Retina (tissue), 1 donor: ENCODE measurements around the gene CSK.

ENCODE experiments used
- DNase-seq: peaks from one replicate; pipeline ENCODE4 v3.0.0-alpha.2; 2016

The CSK gene

DNA sequence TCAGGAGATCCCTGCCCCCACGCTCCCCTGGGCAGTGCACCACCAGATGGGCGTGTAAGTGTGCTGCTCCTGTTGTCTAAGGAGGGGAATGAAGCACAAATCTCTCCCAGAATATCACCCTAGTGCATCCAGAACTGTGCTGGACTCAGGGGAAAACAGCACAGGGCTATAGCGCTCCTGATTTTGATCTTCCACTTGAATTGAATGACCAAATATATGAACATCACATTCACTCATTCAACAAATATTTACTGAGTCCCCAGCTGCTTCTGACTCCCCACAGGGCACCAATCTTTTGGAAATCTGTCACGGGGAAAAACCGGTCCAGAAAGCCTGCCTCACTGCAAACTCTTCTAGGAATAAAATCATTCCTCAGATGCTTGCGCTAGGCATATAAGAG lies 47.0 kb downstream of the CSK start:
- DNase-seq, result no peak

- DNase-seq, result no peak
These were observed 47.6 kb downstream of the CSK start for GRCh38 chr15:74829486-74829885.

- no peak for DNase-seq
These were observed 48.1 kb downstream of the CSK start for GRCh38 chr15:74829991-74830390.

- no peak for DNase-seq
These were observed 49.0 kb downstream of the CSK start for GRCh38 chr15:74830868-74831267.

GRCh38 chr15:74831813-74832495 lies 50.1 kb downstream of the CSK start:
- DNase-seq, result peak; percentile 88

- no peak for DNase-seq
These were observed 50.9 kb downstream of the CSK start for GRCh38 chr15:74832826-74833225.

- DNase-seq, result peak; percentile 60
These were observed 51.7 kb downstream of the CSK start for GRCh38 chr15:74833376-74834107.

- DNase-seq, result no peak
These were observed 53.5 kb downstream of the CSK start for GRCh38 chr15:74835312-74835823.

- DNase-seq, result no peak
These were observed 55.0 kb downstream of the CSK start for GRCh38 chr15:74836846-74837245.

GRCh38 chr15:74837482-74838136 lies 55.7 kb downstream of the CSK start:
- DNase-seq, result no peak

GRCh38 chr15:74838137-74838516 lies 56.2 kb downstream of the CSK start:
- no peak for DNase-seq

- DNase-seq, result no peak
These were observed 57.1 kb downstream of the CSK start for GRCh38 chr15:74838746-74839525.

- no peak for DNase-seq
These were observed 57.9 kb downstream of the CSK start for GRCh38 chr15:74839526-74840395.

- no peak for DNase-seq
These were observed 59.2 kb downstream of the CSK start for GRCh38 chr15:74840851-74841775.

- DNase-seq, result no peak
These were observed 60.1 kb downstream of the CSK start for GRCh38 chr15:74841891-74842373.

- DNase-seq, result peak; percentile 96
These were observed 60.9 kb downstream of the CSK start, which contains the start of gene ULK3 for GRCh38 chr15:74842581-74843444. TSS of gene ULK3 (minus strand) at chr15:74843156. CDS start at chr15:74843105, 51 bp downstream.

DNA sequence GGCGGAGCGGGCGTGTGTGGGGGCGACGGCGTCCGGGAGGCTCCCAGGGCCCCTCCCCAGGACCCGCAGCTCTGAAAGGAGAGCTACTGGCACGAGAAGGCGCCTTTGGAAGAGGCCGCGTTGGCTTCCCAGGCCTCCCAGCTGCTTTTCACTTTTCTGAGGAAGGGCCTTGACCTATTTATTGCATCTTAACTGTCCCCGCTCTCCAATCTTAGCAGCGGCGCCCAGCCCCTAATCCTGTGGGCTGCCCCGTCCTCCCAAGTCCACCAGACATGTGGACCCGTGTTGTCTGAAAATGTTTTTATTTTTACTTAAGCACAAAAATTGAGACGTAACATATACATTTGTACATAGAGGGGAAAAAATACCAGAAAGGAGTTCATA lies 61.6 kb downstream of the CSK start:
- no peak for DNase-seq

GRCh38 chr15:74843891-74844299 lies 62.0 kb downstream of the CSK start:
- DNase-seq, result peak; percentile 35
